ENCODE results near the gene RHBDD2.
"Not testable (repeated sequence)": the region's sequence is repeated elsewhere in the genome, so short reads cannot be mapped to it uniquely, and the experiment has no call there.

The RHBDD2 gene

GRCh38 chr7:75887669-75888369 is 9.0 kb downstream of the RHBDD2 start:
- in situ Hi-C loops (cut with HindIII; ENCODE audit: low sequenced_read_pairs): no loop called here

GRCh38 chr7:75888464-75889222 is 9.8 kb downstream of the RHBDD2 start:
- in situ Hi-C loops (cut with HindIII; ENCODE audit: low sequenced_read_pairs): no loop called here

GRCh38 chr7:75889223-75889825 is 10.5 kb downstream of the RHBDD2 start:
- in situ Hi-C loops (cut with HindIII; ENCODE audit: low sequenced_read_pairs): no loop called here

GRCh38 chr7:75889826-75890225 is 11.0 kb downstream of the RHBDD2 start:
- in situ Hi-C loops (cut with HindIII; ENCODE audit: low sequenced_read_pairs): no loop called here

GRCh38 chr7:75891237-75891636 is 12.4 kb downstream of the RHBDD2 start:
- in situ Hi-C loops (cut with HindIII; ENCODE audit: low sequenced_read_pairs): not testable (repeated sequence)

DNA sequence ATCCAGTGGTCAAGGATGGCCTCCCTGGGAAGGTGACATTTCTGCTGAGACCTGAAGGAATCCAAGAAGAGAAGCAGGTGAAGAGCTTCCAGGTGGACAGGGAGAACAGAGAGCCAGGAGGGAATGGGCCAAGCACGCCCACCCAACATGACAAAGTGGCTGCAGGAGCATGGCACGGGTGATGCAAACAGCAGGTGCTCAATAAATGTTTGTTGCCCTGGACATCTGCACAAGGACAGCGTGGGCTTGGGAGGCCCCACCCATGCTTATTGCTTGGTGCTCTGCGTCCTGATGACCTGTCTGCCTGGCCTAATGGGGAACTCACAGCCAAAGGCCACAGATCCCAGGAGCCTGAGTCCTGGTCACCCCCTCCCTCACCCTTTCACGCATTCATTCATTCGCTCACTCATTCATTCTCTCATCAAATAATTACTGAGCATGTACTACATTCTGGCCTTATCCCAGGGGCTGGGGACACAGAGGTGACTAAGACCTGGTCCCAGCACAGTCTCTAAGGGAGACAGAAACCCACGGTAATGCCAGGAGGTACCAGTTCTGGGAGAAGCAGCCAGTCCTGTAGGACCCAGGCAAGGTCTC is 13.1 kb downstream of the RHBDD2 start:
- in situ Hi-C loops (cut with HindIII; ENCODE audit: low sequenced_read_pairs): no loop called here

- in situ Hi-C loops (cut with HindIII; ENCODE audit: low sequenced_read_pairs): no loop called here
Measured at GRCh38 chr7:75892634-75893272, 13.9 kb downstream of the RHBDD2 start.

DNA sequence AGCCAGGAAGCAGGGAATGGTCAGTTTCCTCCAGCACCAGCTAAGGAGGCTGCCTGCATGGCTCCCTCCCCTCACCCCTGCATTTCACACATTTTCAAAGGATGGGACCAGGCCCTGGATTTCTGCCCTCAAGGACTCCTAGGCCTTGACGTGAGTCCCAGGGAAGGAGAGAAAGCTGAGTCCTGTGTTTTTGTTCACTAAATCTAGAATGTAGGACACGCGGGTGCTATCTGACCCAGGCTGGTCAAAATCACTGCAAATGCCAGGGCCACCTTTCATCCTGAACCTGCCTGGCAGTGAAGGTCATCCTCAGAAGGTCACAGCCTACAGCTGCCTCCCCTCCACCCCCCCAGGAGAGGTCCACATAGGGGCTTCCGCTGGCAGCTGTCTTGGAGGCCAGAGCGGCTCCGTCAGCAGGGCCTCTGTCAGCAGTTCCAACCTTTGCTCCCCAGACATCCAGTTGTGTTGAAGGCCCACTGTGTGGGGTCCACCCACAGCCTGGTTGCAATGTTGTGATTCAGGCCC is 18.0 kb downstream of the RHBDD2 start:
- in situ Hi-C loops (cut with HindIII; ENCODE audit: low sequenced_read_pairs): no loop called here

- in situ Hi-C loops (cut with HindIII; ENCODE audit: low sequenced_read_pairs): no loop called here
Measured at GRCh38 chr7:75900617-75901315, 21.9 kb downstream of the RHBDD2 start.

DNA sequence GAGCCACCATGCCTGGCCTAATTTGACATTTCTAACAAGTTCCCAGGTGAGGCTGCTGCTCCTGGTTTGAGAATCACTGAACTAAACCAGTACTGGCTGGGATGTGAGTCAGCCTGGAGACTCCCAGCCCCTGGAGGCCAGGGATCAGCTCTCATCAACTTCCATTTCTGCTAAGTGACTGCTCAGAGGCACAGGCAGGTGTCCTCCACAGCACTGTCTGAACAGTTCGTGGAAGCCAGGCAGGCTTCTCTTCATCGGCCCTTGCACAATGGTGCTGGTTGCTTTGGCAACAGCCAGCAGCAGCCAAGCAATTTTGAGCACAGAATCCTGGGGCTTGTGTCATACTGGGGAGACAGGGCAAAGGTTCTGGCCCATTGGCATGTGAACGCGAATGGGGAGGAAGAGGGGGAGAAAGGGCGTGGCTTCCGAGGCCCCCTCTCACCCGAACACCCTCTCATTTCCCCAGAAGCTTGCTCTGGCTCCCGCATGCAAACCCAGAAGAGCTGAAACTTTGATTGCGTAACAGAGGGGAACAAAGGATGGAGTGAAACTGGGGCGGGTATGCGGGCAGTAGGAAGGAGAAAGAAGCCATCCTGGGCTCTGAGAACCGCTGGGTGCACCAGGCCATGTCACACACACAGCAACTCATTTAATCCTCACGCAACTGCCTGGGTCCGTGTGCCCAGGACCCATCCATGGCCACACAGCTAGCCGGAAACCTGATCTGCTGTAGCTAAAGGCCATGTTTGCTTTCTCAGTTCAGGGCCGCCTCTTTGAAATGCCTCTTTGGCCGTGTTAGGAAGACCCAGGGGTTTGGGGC is 27.2 kb downstream of the RHBDD2 start:
- in situ Hi-C loops (cut with HindIII; ENCODE audit: low sequenced_read_pairs): loop anchor here (5.0 kb wide), 2 partner anchors 56 to 64 kb away; no protein-coding TSS in a partner anchor

- in situ Hi-C loops (cut with HindIII; ENCODE audit: low sequenced_read_pairs): loop anchor here (5.0 kb wide), 2 partner anchors 55 to 65 kb away; no protein-coding TSS in a partner anchor
Measured at GRCh38 chr7:75906991-75907667, 28.3 kb downstream of the RHBDD2 start.

GRCh38 chr7:75907668-75908039 is 28.8 kb downstream of the RHBDD2 start:
- in situ Hi-C loops (cut with HindIII; ENCODE audit: low sequenced_read_pairs): loop anchor here (5.0 kb wide), 2 partner anchors 55 to 65 kb away; no protein-coding TSS in a partner anchor

DNA sequence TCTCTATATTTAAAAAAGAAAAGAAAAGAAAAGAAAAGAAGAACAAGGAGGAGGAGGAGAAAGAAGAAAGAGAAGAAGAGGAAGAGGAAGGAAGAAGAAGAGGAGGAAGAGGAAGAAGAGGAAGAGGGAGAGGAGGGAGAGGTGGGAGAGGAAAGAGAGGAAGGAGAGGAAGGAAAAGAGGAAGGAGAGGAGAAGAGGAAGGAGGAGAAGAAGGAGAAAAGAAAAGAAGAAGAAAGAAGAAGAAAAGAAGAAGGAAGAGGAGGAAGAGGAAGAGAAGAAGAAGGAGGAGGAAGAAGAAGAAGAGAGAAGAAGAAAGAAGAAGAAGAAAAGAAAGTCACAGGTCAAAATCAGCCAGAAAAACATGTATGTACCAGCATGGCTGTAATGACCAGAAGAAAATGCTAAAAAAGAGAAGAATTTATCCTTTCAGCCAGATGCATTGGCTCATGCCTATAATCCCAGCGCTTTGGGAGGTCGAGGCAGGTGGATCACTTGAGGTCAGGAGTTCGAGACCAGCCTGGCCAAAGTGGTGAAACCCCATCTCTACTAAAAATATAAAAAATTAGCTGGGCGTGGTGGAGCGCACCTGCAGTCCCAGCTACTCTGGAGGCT is 30.8 kb downstream of the RHBDD2 start:
- in situ Hi-C loops (cut with HindIII; ENCODE audit: low sequenced_read_pairs): loop anchor here (5.0 kb wide), 2 partner anchors 53 to 67 kb away; no protein-coding TSS in a partner anchor

DNA sequence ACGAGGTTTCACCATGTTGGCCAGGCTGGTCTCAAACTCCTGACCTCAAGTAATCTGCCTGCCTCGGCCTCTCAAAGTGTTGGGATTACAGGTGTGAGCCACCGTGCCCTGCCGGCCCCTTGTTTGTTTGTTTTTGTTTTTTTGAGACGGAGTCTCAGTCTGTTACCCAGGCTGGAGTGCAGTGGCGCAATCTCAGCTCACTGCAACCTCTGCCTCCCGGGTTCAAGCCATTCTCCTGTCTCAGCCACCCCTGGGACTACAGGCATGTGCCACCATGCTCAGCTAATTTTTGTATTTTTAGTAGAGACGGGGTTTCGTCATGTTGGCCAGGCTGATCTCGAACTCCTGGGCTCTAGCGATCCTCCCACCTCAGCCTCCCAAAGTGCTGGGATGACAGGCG is 32.4 kb downstream of the RHBDD2 start:
- in situ Hi-C loops (cut with HindIII; ENCODE audit: low sequenced_read_pairs): not testable (repeated sequence)

GRCh38 chr7:75913437-75913836 is 34.6 kb downstream of the RHBDD2 start:
- in situ Hi-C loops (cut with HindIII; ENCODE audit: low sequenced_read_pairs): no loop called here

GRCh38 chr7:75914169-75914654 is 35.4 kb downstream of the RHBDD2 start:
- in situ Hi-C loops (cut with HindIII; ENCODE audit: low sequenced_read_pairs): no loop called here

- in situ Hi-C loops (cut with HindIII; ENCODE audit: low sequenced_read_pairs): no loop called here
Measured at GRCh38 chr7:75914655-75915415, 36.0 kb downstream of the RHBDD2 start, which contains the start of gene POR. Gene POR (plus strand): TSS chr7:75915155. CDS start chr7:75954002, 38,847 bp downstream.

Data from endothelial cell of hepatic sinusoid (primary cell).